ENCODE data around the gene ARHGAP23.

- TF ChIP-seq CTCF (conservative IDR thresholded peaks at IDR 0.05; ENCODE audit: low read length) = no peak
- no peak for TF ChIP-seq EZH2phosphoT487 (IDR thresholded peaks at IDR 0.05; ENCODE audit: borderline replicate concordance)
These were observed 7.7 kb upstream of the ARHGAP23 start for GRCh38 chr17:38420518-38420917.
